WTC11 (cell line): ENCODE results near the gene DCTN2. TPM values are rescaled to one million over a fixed set of nuclear protein-coding genes. Genes with fewer than 3 reads are reported as not detected.
"Not testable (repeated sequence)": the region's sequence is repeated elsewhere in the genome, so short reads cannot be mapped to it uniquely, and the experiment has no call there.

Source experiments
- ATAC-seq: fragments of 200-7000 bp; cut with Tn5 transposase; 2 replicates; pipeline ENCODE4 v1.10.0; 2021; ENCODE audit warnings: mild to moderate bottlenecking, moderate library complexity
- CTCF ChIA-PET: fragments of 300-600 bp; sonication (Branson Sonifier 250); formaldehyde crosslinking; loops from one replicate; lab custom pipeline; 2021; ENCODE audit warnings: antibody characterized with exemption; lab: Charles Lee
- POLR2A ChIA-PET: fragments of 350-600 bp; sonication (Branson Sonifier 250); formaldehyde crosslinking; loops from one replicate; lab custom pipeline; 2021; ENCODE audit warnings: antibody characterized with exemption; lab: Charles Lee
- DNase-seq: peaks from one replicate; pipeline ENCODE4 v3.0.0; 2021; ENCODE audit warnings: low spot score
- H3K27ac Mint-ChIP-seq: 2 replicates; pipeline ENCODE4 v1.8.0; 2021; ENCODE audit warnings: mixed read lengths
- H3K27me3 Mint-ChIP-seq: 2 replicates; pipeline ENCODE4 v1.8.0; 2021; ENCODE audit warnings: low read depth, mild to moderate bottlenecking, moderate library complexity, mixed read lengths
- H3K36me3 Mint-ChIP-seq: 2 replicates; pipeline ENCODE4 v1.8.0; 2021; ENCODE audit warnings: mixed read lengths
- H3K4me1 Mint-ChIP-seq: 2 replicates; pipeline ENCODE4 v1.8.0; 2022; ENCODE audit warnings: mixed read lengths
- H3K4me3 Mint-ChIP-seq: 2 replicates; pipeline ENCODE4 v1.8.0; 2021; ENCODE audit warnings: mild to moderate bottlenecking, moderate library complexity, mixed read lengths
- H3K9me3 Mint-ChIP-seq: 2 replicates; pipeline ENCODE4 v1.8.0; 2021; ENCODE audit warnings: mixed read lengths
- IRF2 ChIP-seq: sonication (generic); formaldehyde crosslinking; IDR thresholded peaks from 2 replicates; pipeline ENCODE4 v1.8.0; 2022; ENCODE audit warnings: low read depth, missing genetic modification reagents, borderline replicate concordance
- JAZF1 ChIP-seq: fragments of 250-450 bp; sonication (Bioruptor Pico); IDR thresholded peaks from 2 replicates; pipeline ENCODE4 v1.9.0; 2021; ENCODE audit warnings: moderate library complexity, mild to moderate bottlenecking, inconsistent platforms
- JUN ChIP-seq: sonication (generic); formaldehyde crosslinking; IDR thresholded peaks from 2 replicates; pipeline ENCODE4 v1.8.0; 2023; ENCODE audit warnings: mild to moderate bottlenecking, missing genetic modification reagents
- NR1H2 ChIP-seq: sonication (generic); formaldehyde crosslinking; IDR thresholded peaks from 2 replicates; pipeline ENCODE4 v1.9.0; 2021; ENCODE audit warnings: mild to moderate bottlenecking, moderate library complexity, missing genetic modification reagents
- SOX15 ChIP-seq: fragments of 250-450 bp; sonication (Bioruptor Pico); IDR thresholded peaks from 2 replicates; pipeline ENCODE4 v1.9.0; 2021; ENCODE audit warnings: mild to moderate bottlenecking
- TCF7 ChIP-seq: sonication (generic); formaldehyde crosslinking; IDR thresholded peaks from 2 replicates; pipeline ENCODE4 v1.8.0; 2022; ENCODE audit warnings: mild to moderate bottlenecking, low read depth, missing genetic modification reagents, moderate library complexity
- ZNF263 ChIP-seq: sonication (generic); formaldehyde crosslinking; IDR thresholded peaks from 2 replicates; pipeline ENCODE4 v1.8.1; 2022; ENCODE audit warnings: low read depth, mild to moderate bottlenecking, moderate library complexity, missing genetic modification reagents
- ZNF396 ChIP-seq: fragments of 250-450 bp; sonication (Bioruptor Pico); IDR thresholded peaks from 2 replicates; pipeline ENCODE4 v1.8.0; 2021; ENCODE audit warnings: mild to moderate bottlenecking, moderate library complexity, borderline replicate concordance
- total RNA-seq: library from RNA; stranded (reverse); gene quantifications from 3 replicates; pipeline ENCODE4 v1.2.3, GENCODE V29; 2021
- TF ChIP-seq, protein P1 (sequence below): fragments of 250-450 bp; sonication (Bioruptor Pico); IDR thresholded peaks from 2 replicates; pipeline ENCODE4 v1.9.0; 2021; ENCODE audit warnings: mild to moderate bottlenecking
- TF ChIP-seq, protein P2 (sequence below): sonication (generic); formaldehyde crosslinking; IDR thresholded peaks from 2 replicates; pipeline ENCODE4 v1.8.1; 2023; ENCODE audit warnings: mild to moderate bottlenecking, missing genetic modification reagents, moderate library complexity
- TF ChIP-seq, protein P3 (sequence below): fragments of 250-450 bp; sonication (Bioruptor Pico); conservative IDR thresholded peaks from 2 replicates; pipeline ENCODE4 v1.9.0; 2021; ENCODE audit warnings: mild to moderate bottlenecking

The DCTN2 gene
- total RNA-seq, 1 experiment from 2014 or later, result 93.5 TPM

- no peak for TF ChIP-seq IRF2 (CRISPR knock-in tag)
Observed at GRCh38 chr12:57513266-57513665, 33.7 kb downstream of the DCTN2 start (continued).

DNA sequence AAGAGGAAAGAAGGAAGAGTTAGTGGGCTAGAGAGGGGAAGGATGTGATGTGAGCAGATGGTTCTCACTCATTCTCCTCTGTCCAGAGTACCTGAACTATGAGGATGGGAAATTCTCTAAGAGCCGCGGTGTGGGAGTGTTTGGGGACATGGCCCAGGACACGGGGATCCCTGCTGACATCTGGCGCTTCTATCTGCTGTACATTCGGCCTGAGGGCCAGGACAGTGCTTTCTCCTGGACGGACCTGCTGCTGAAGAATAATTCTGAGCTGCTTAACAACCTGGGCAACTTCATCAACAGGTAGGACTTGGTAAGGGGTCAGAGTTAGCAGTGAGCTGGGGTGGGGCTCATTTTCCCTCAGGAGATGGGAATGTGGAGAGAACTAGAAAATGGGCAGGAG is 34.3 kb downstream of the DCTN2 start:
- H3K36me3 Mint-ChIP-seq, result peaks cover 86% of the 10 kb centered on the region
- ATAC-seq, result no peak
- TF ChIP-seq JAZF1 (no peak), TCF7 (CRISPR knock-in tag) (no peak), JUN (CRISPR knock-in tag) (no peak)
- TF ChIP-seq, all 79 proteins: peak for 0
- H3K4me1 Mint-ChIP-seq, result no peaks in the 10 kb centered on the region
- no peak overlapping the region for H3K27ac Mint-ChIP-seq
- CTCF ChIA-PET, result interaction anchor here (1.5 kb wide), 1 partner anchor 15 kb away, joined by 5 read pairs; no protein-coding TSS in a partner anchor
- H3K9me3 Mint-ChIP-seq, result no peaks in the 10 kb centered on the region
- no peak overlapping the region for H3K4me3 Mint-ChIP-seq
- POLR2A ChIA-PET, result no interaction called here
- DNase-seq, result no peak
- no peaks in the 10 kb centered on the region for H3K27me3 Mint-ChIP-seq

- Mint-ChIP-seq H3K27me3 (no peaks in the 10 kb centered on the region), H3K9me3 (no peaks in the 10 kb centered on the region), H3K36me3 (peaks cover 77% of the 10 kb centered on the region), H3K4me3 (no peak overlapping the region), H3K4me1 (no peaks in the 10 kb centered on the region), H3K27ac (no peak overlapping the region)
- DNase-seq (no peak), ATAC-seq (no peak)
- TF ChIP-seq SOX15, result no peak
- CTCF ChIA-PET, result interaction anchor here (1.5 kb wide), 1 partner anchor 14 kb away, joined by 5 read pairs; no protein-coding TSS in a partner anchor
- POLR2A ChIA-PET, result no interaction called here
Observed at GRCh38 chr12:57511588-57512325, 35.2 kb downstream of the DCTN2 start.

- Mint-ChIP-seq H3K4me1 (no peaks in the 10 kb centered on the region), H3K27me3 (no peaks in the 10 kb centered on the region), H3K4me3 (no peak overlapping the region), H3K27ac (no peak overlapping the region), H3K9me3 (no peaks in the 10 kb centered on the region), H3K36me3 (peaks cover 77% of the 10 kb centered on the region)
- CTCF ChIA-PET, result no interaction called here
- no peak for ATAC-seq
- TF ChIP-seq, protein P1, sequence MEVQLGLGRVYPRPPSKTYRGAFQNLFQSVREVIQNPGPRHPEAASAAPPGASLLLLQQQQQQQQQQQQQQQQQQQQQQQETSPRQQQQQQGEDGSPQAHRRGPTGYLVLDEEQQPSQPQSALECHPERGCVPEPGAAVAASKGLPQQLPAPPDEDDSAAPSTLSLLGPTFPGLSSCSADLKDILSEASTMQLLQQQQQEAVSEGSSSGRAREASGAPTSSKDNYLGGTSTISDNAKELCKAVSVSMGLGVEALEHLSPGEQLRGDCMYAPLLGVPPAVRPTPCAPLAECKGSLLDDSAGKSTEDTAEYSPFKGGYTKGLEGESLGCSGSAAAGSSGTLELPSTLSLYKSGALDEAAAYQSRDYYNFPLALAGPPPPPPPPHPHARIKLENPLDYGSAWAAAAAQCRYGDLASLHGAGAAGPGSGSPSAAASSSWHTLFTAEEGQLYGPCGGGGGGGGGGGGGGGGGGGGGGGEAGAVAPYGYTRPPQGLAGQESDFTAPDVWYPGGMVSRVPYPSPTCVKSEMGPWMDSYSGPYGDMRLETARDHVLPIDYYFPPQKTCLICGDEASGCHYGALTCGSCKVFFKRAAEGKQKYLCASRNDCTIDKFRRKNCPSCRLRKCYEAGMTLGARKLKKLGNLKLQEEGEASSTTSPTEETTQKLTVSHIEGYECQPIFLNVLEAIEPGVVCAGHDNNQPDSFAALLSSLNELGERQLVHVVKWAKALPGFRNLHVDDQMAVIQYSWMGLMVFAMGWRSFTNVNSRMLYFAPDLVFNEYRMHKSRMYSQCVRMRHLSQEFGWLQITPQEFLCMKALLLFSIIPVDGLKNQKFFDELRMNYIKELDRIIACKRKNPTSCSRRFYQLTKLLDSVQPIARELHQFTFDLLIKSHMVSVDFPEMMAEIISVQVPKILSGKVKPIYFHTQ (CRISPR knock-in tag), result no peak
- TF ChIP-seq NR1H2 (CRISPR knock-in tag) (no peak), ZNF263 (no peak), ZNF396 (CRISPR knock-in tag) (no peak)
- TF ChIP-seq, protein P2, sequence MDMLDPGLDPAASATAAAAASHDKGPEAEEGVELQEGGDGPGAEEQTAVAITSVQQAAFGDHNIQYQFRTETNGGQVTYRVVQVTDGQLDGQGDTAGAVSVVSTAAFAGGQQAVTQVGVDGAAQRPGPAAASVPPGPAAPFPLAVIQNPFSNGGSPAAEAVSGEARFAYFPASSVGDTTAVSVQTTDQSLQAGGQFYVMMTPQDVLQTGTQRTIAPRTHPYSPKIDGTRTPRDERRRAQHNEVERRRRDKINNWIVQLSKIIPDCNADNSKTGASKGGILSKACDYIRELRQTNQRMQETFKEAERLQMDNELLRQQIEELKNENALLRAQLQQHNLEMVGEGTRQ (CRISPR knock-in tag), result no peak
- TF ChIP-seq, protein P3, sequence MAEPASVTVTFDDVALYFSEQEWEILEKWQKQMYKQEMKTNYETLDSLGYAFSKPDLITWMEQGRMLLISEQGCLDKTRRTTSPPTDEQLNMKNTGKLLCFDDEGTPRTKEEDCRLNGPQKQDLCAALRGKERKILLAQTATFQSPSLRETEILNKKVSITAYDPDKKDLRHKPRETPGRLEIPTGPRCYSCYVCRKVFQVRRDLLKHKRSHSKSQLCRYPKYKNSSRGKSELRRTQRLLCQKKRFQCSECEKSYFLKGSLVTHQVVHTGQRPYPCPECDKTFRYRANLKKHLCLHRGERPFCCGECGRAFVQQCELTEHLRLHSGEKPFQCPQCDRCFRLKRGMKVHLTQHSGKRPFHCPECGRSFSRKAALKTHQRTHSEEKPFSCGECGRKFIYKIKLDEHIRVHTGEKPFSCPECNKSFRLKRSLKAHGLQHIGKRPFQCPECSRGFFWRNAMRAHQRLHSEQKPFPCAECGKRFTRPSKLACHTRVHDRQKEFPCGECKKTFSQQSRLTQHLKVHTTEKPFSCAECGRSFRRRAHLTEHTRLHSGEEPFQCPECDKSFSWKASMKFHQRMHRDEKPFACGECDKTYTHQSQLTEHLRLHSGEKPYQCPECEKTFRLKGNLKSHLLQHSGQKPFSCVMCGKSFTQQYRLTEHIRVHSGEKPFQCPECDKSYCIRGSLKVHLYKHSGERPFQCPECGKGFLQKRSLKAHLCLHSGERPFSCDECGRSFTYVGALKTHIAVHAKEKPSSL (CRISPR knock-in tag), result no peak
- no peak for DNase-seq
- POLR2A ChIA-PET, result no interaction called here
Observed at GRCh38 chr12:57511161-57511560, 35.8 kb downstream of the DCTN2 start.

DNA sequence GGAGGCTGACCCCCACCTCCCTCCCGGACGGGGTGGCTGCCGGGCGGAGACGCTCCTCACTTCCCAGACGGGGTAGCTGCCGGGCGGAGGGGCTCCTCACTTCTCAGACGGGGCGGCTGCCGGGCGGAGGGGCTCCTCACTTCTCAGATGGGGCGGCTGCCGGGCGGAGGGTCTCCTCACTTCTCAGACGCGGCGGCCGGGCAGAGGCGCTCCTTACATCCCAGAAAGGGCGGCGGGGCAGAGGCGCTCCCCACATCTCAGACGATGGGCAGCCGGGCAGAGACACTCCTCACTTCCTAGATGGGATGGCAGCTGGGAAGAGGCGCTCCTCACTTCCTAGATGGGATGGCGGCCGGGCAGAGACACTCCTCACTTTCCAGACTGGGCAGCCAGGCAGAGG is 39.2 kb downstream of the DCTN2 start:
- POLR2A ChIA-PET, H3K4me3 Mint-ChIP-seq, DNase-seq, H3K27me3 Mint-ChIP-seq, ATAC-seq, CTCF ChIA-PET, H3K4me1 Mint-ChIP-seq, H3K9me3 Mint-ChIP-seq, H3K27ac Mint-ChIP-seq: not testable (repeated sequence)
- peaks cover 81% of the 10 kb centered on the region for H3K36me3 Mint-ChIP-seq

- ATAC-seq, CTCF ChIA-PET, H3K27ac Mint-ChIP-seq, H3K27me3 Mint-ChIP-seq, DNase-seq, H3K4me1 Mint-ChIP-seq, H3K4me3 Mint-ChIP-seq, H3K9me3 Mint-ChIP-seq: not testable (repeated sequence)
- H3K36me3 Mint-ChIP-seq, result peaks cover 80% of the 10 kb centered on the region
- POLR2A ChIA-PET, result interaction anchor here (0.6 kb wide), 1 partner anchor 1285 kb away, joined by 3 read pairs; the partner anchor contains the start of gene RNF41
Observed at GRCh38 chr12:57506541-57506940, 40.5 kb downstream of the DCTN2 start.

DNA sequence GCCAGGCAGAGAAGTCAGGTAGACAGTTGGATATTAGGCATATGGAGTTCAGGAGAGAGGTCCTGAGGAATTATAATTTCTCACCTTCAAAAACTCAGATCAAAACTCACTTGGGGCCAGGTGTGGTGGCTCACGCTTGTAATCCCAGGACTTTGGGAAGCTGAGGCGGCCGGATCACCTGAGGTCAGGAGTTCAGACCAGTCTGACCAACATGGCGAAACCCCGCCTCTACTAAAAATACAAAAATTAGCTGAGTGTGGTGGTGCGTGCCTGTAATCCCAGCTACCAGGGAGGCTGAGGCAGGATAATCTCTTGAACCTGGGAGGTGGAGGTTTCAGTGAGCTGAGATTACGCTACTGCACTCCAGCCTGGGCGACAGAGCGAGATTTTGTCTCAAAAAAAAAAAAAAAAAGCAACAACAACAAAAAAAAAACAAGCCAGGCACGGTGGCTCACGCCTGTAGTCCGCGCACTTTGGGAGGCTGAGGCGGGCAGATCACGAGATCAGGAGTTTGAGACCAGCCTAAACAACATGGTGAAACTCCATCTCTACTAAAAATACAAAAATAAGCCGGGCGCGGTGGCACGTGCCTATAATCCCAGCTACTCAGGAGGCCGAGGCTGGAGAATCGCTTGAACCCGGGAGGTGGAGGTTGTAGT is 44.6 kb downstream of the DCTN2 start:
- ChIA-PET POLR2A (interaction anchor here (0.5 to 1.0 kb wide), 6 partner anchors 12 to 957 kb away, joined by 3 to 17 read pairs (median 3); no protein-coding TSS in a partner anchor), CTCF (interaction anchor here (0.6 to 0.7 kb wide), 3 partner anchors 44 to 410 kb away, joined by 3 read pairs; no protein-coding TSS in a partner anchor)
- H3K9me3 Mint-ChIP-seq, DNase-seq, H3K4me1 Mint-ChIP-seq, ATAC-seq, H3K27ac Mint-ChIP-seq, H3K27me3 Mint-ChIP-seq, H3K4me3 Mint-ChIP-seq: not testable (repeated sequence)
- peaks cover 88% of the 10 kb centered on the region for H3K36me3 Mint-ChIP-seq
